Measurements from ENCODE around the gene CLCN1.

CLCN1 gene

DNA sequence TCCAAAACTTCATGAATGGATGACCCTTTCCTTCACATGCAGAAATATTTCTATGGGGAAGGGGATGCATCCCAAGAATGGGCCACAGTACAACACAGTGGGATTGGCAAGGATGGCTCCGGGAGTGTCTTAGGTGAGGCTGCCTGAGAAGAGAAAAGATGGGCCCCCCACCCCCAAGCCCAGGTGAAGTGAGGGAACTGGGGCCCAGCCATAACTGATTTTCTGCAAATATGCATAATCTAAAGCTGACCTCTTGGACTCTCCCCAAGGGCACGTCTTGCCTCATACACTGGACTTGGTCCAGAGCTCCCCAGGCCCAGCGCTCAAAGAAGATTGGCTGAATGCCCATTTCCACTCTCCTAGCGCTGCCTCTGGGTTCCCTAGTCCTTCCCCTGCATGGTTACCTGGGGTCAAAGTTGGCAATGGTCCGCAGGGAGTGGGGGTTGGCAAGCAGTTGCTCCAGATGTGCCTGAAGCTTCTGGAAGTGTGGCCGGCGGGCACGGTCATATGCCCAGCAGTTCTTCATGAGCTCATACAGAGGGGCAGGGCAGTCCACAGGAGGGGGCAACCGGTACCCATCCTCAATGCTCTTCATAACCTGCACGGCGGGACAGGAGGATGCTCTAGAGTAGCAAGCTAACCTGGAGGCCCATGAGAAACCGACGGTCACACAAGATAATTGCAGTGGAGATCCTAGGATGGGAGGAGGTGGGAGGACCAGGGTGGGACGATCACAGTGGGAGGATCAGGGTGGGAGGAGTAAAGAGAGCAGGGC is 77.5 kb downstream of the CLCN1 start:
- ChIA-PET CTCF (interaction anchor here (0.8 to 6.9 kb wide), 9 partner anchors 10 to 161 kb away, joined by 3 to 38 read pairs (median 5); partner anchors contain the start of gene EPHA1), POLR2A (interaction anchor here (0.7 to 1.5 kb wide), 3 partner anchors 9 to 78 kb away, joined by 4 to 5 read pairs (median 4); no protein-coding TSS in a partner anchor)
- no peak overlapping the region for H3K4me3 ChIP-seq (ENCODE audit: control insufficient read depth in 1 of 7, extremely low read depth in 1 of 7, insufficient read depth in 4 of 7, low read depth in 2 of 7, low read length in 6 of 7)
- 89% methylated on average over 11 of the region's 14 CpGs for whole genome bisulfite sequencing (ENCODE audit: insufficient coverage)
- no peak for DNase-seq
- H3K27ac ChIP-seq (ENCODE audit: insufficient read depth in 1 of 2, low read depth in 1 of 2, low read length in 2 of 2, poor library complexity in 1 of 2, severe bottlenecking in 2 of 2), result no peak overlapping the region
- peaks cover 0 to 33% (median 28%) of the 10 kb centered on the region in 4 experiments for H3K4me1 ChIP-seq (ENCODE audit: control extremely low read depth in 1 of 4, control insufficient read depth in 4 of 4, insufficient read depth in 4 of 4, low read length in 3 of 4)
- H3K36me3 ChIP-seq (ENCODE audit: control insufficient read depth in 4 of 4, insufficient read depth in 4 of 4, low read length in 3 of 4), result peaks cover 17 to 55% (median 30%) of the 10 kb centered on the region in 4 experiments
- H3K27me3 ChIP-seq (replicated peaks in 2 of 5; ENCODE audit: control insufficient read depth in 4 of 5, insufficient read depth in 5 of 5, low read length in 4 of 5), result no peaks in the 10 kb centered on the region
- no peaks in the 10 kb centered on the region for H3K9me3 ChIP-seq (ENCODE audit: control extremely low read depth in 1 of 5, control insufficient read depth in 4 of 5, insufficient read depth in 2 of 5, low read depth in 1 of 5, low read length in 4 of 5)

DNA sequence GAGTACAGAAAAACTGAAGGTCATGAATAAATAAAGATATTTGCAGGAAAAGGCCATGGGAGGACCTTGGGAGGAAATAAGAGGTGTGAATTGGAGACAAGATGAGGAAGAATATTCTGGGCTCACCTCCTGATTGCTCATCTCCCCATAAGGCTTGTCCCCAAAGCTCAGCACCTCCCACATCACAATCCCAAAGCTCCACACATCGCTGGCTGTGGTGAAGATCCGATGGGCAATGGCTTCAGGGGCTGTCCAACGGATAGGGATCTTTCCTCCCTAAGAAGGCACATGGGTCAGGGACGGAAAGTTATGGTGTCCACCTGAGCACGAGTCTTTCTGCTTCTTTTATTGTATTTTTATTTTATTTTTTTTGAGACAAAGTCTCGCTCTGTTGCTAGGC is 78.2 kb downstream of the CLCN1 start:
- no peaks in the 10 kb centered on the region for H3K9me3 ChIP-seq (ENCODE audit: control extremely low read depth in 1 of 5, control insufficient read depth in 4 of 5, insufficient read depth in 2 of 5, low read depth in 1 of 5, low read length in 4 of 5)
- no peaks in the 10 kb centered on the region for H3K27me3 ChIP-seq (replicated peaks in 2 of 5; ENCODE audit: control insufficient read depth in 4 of 5, insufficient read depth in 5 of 5, low read length in 4 of 5)
- no peak for DNase-seq
- no peak overlapping the region for H3K4me3 ChIP-seq (ENCODE audit: control insufficient read depth in 1 of 7, extremely low read depth in 1 of 7, insufficient read depth in 4 of 7, low read depth in 2 of 7, low read length in 6 of 7)
- peaks cover 0 to 33% (median 28%) of the 10 kb centered on the region in 4 experiments for H3K4me1 ChIP-seq (ENCODE audit: control extremely low read depth in 1 of 4, control insufficient read depth in 4 of 4, insufficient read depth in 4 of 4, low read length in 3 of 4)
- ChIA-PET CTCF (interaction anchor here (0.6 to 6.9 kb wide), 6 partner anchors 11 to 155 kb away, joined by 3 to 40 read pairs (median 12); partner anchors contain the start of gene EPHA1), POLR2A (interaction anchor here (1.1 to 1.5 kb wide), 2 partner anchors 10 to 14 kb away, joined by 4 read pairs; no protein-coding TSS in a partner anchor)
- H3K27ac ChIP-seq (ENCODE audit: insufficient read depth in 1 of 2, low read depth in 1 of 2, low read length in 2 of 2, poor library complexity in 1 of 2, severe bottlenecking in 2 of 2), result no peak overlapping the region
- H3K36me3 ChIP-seq (ENCODE audit: control insufficient read depth in 4 of 4, insufficient read depth in 4 of 4, low read length in 3 of 4), result peaks cover 11 to 48% (median 24%) of the 10 kb centered on the region in 4 experiments
- 93% methylated on average over 4 of the region's 6 CpGs for WGBS (ENCODE audit: insufficient coverage)

DNA sequence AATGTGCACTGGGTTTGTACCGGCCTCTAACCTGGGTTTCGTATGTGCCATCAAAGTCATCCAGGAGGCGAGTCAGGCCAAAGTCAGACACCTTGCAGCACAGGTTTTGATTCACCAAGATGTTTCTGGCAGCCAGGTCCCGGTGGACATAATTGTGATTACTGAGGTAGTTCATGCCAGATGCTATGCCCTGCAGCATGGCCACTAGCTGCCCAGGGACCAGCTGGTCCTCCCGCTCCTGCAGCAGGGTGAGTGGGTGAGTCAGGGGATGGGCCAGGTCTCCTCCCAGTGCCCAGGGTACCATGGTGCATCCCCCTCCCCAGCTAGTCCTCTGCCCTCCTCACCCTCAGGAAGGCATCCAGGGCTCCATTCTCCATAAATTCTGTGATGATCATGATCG is 78.9 kb downstream of the CLCN1 start:
- ChIA-PET CTCF (interaction anchor here (1.0 to 6.9 kb wide), 10 partner anchors 9 to 156 kb away, joined by 3 to 40 read pairs (median 6); partner anchors contain the start of gene EPHA1), POLR2A (interaction anchor here (0.9 to 1.7 kb wide), 5 partner anchors 9 to 15 kb away, joined by 3 to 8 read pairs (median 4); partner anchors contain the start of gene ZYX)
- peaks cover 9 to 45% (median 17%) of the 10 kb centered on the region in 4 experiments for H3K36me3 ChIP-seq (ENCODE audit: control insufficient read depth in 4 of 4, insufficient read depth in 4 of 4, low read length in 3 of 4)
- H3K4me1 ChIP-seq (ENCODE audit: control extremely low read depth in 1 of 4, control insufficient read depth in 4 of 4, insufficient read depth in 4 of 4, low read length in 3 of 4), result peaks cover 0 to 33% (median 27%) of the 10 kb centered on the region in 4 experiments
- no peaks in the 10 kb centered on the region for H3K9me3 ChIP-seq (ENCODE audit: control extremely low read depth in 1 of 5, control insufficient read depth in 4 of 5, insufficient read depth in 2 of 5, low read depth in 1 of 5, low read length in 4 of 5)
- peak in 1 of 3 donors; percentile 42 for DNase-seq
- peak overlapping the region in 3 of 7 experiments; percentile 26 for H3K4me3 ChIP-seq (ENCODE audit: control insufficient read depth in 1 of 7, extremely low read depth in 1 of 7, insufficient read depth in 4 of 7, low read depth in 2 of 7, low read length in 6 of 7)
- H3K27me3 ChIP-seq (replicated peaks in 2 of 5; ENCODE audit: control insufficient read depth in 4 of 5, insufficient read depth in 5 of 5, low read length in 4 of 5), result no peaks in the 10 kb centered on the region
- no peak overlapping the region for H3K27ac ChIP-seq (ENCODE audit: insufficient read depth in 1 of 2, low read depth in 1 of 2, low read length in 2 of 2, poor library complexity in 1 of 2, severe bottlenecking in 2 of 2)
- 56% methylated on average over 5 of the region's 6 CpGs for WGBS (ENCODE audit: insufficient coverage)

DNA sequence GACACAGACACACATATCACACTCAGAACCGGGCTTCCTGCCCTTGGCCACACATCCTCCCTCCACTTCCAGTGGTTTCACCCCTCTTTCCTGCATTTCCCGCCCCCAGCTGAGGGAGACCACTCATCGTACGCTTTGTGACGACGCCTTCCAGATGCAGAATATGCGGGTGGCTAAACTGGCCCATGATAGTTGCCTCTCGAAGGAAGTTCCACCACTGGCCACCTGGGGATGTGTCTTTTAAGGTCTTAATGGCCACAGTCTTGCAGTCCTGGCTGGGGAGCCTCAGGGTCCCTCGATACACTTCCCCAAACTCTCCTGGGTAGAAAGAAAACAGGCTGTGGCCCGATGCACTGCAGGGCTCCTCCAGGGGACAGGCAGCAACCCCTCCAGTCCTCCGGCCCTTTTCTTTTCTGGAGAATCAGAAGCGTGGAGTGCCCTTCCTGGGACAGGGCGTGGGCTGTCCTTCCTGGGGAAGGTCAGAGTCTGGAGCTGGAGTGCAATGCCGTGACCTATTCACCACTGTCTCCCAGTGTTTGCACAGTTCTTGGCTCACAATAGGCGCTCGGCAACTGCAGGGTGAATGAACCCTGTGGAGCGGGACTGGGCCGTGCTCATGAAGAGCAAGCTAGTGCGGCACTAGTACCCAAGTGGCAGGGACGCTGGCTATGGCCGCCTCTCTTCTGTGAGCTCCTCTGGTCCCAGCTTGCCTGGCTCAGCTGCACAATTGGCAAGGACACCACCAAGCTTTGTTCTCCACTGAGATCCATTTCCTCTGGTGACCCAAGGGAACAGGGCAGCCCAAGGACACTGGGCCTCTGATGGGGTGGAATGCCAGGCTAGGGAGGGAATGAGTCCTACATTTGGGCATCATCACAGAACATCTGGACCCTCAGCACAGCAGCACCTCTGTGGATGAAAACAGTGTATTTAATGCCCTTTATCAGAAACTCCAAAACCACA is 79.6 kb downstream of the CLCN1 start:
- CTCF ChIA-PET, result interaction anchor here (0.8 to 6.9 kb wide), 15 partner anchors 9 to 155 kb away, joined by 3 to 40 read pairs (median 5); partner anchors contain the start of gene EPHA1
- 31% methylated on average over 20 of the region's 21 CpGs for WGBS (ENCODE audit: insufficient coverage)
- peak; percentile 70 to 91 (median 90) for DNase-seq
- peaks cover 0 to 33% (median 27%) of the 10 kb centered on the region in 4 experiments for H3K4me1 ChIP-seq (ENCODE audit: control extremely low read depth in 1 of 4, control insufficient read depth in 4 of 4, insufficient read depth in 4 of 4, low read length in 3 of 4)
- POLR2A ChIA-PET, result interaction anchor here (0.9 to 1.7 kb wide), 6 partner anchors 9 to 16 kb away, joined by 3 to 8 read pairs (median 4); partner anchors contain the start of gene ZYX
- peak overlapping the region in 3 of 7 experiments; percentile 26 for H3K4me3 ChIP-seq (ENCODE audit: control insufficient read depth in 1 of 7, extremely low read depth in 1 of 7, insufficient read depth in 4 of 7, low read depth in 2 of 7, low read length in 6 of 7)
- no peak overlapping the region for H3K27ac ChIP-seq (ENCODE audit: insufficient read depth in 1 of 2, low read depth in 1 of 2, low read length in 2 of 2, poor library complexity in 1 of 2, severe bottlenecking in 2 of 2)
- H3K27me3 ChIP-seq (replicated peaks in 2 of 5; ENCODE audit: control insufficient read depth in 4 of 5, insufficient read depth in 5 of 5, low read length in 4 of 5), result no peaks in the 10 kb centered on the region
- peaks cover 5 to 38% (median 13%) of the 10 kb centered on the region in 4 experiments for H3K36me3 ChIP-seq (ENCODE audit: control insufficient read depth in 4 of 4, insufficient read depth in 4 of 4, low read length in 3 of 4)
- H3K9me3 ChIP-seq (ENCODE audit: control extremely low read depth in 1 of 5, control insufficient read depth in 4 of 5, insufficient read depth in 2 of 5, low read depth in 1 of 5, low read length in 4 of 5), result no peaks in the 10 kb centered on the region

DNA sequence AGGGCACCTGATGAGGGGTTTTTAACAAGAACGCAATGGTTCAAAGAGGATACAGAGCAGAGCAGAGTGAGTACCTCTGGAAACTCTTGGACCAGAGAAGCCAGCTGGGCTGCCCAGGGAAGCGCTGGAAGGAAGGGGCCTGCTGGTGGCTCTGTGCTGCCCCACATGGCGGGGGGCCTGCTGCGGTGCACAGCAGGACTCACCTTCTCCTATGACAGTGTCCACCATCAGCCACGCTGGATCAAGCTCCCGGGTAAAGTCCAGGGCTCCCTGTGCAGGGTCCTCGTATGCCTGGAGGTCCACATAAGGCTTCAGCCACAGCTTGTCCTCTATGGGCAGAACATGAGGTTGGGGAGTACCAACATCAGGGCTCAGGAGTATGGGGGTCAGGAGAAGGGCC is 80.3 kb downstream of the CLCN1 start:
- H3K9me3 ChIP-seq (ENCODE audit: control extremely low read depth in 1 of 5, control insufficient read depth in 4 of 5, insufficient read depth in 2 of 5, low read depth in 1 of 5, low read length in 4 of 5), result no peaks in the 10 kb centered on the region
- no peaks in the 10 kb centered on the region for H3K27me3 ChIP-seq (replicated peaks in 2 of 5; ENCODE audit: control insufficient read depth in 4 of 5, insufficient read depth in 5 of 5, low read length in 4 of 5)
- DNase-seq, result no peak
- no peak overlapping the region for H3K27ac ChIP-seq (ENCODE audit: insufficient read depth in 1 of 2, low read depth in 1 of 2, low read length in 2 of 2, poor library complexity in 1 of 2, severe bottlenecking in 2 of 2)
- ChIA-PET CTCF (interaction anchor here (0.8 to 6.9 kb wide), 13 partner anchors 10 to 155 kb away, joined by 3 to 40 read pairs (median 5); partner anchors contain the start of gene EPHA1), POLR2A (interaction anchor here (1.2 to 1.7 kb wide), 2 partner anchors 9 to 10 kb away, joined by 5 to 8 read pairs; no protein-coding TSS in a partner anchor)
- H3K36me3 ChIP-seq (ENCODE audit: control insufficient read depth in 4 of 4, insufficient read depth in 4 of 4, low read length in 3 of 4), result peaks cover 5 to 31% (median 8%) of the 10 kb centered on the region in 4 experiments
- peaks cover 0 to 32% (median 27%) of the 10 kb centered on the region in 4 experiments for H3K4me1 ChIP-seq (ENCODE audit: control extremely low read depth in 1 of 4, control insufficient read depth in 4 of 4, insufficient read depth in 4 of 4, low read length in 3 of 4)
- WGBS (ENCODE audit: insufficient coverage), result 74% methylated on average over 6 of the region's 7 CpGs
- H3K4me3 ChIP-seq (ENCODE audit: control insufficient read depth in 1 of 7, extremely low read depth in 1 of 7, insufficient read depth in 4 of 7, low read depth in 2 of 7, low read length in 6 of 7), result peak overlapping the region in 1 of 7 experiments; percentile 26
